IgD-negative memory B cell (primary cell): Measurements from ENCODE around the gene GPX4. TPM values are rescaled to one million over a fixed set of nuclear protein-coding genes. Genes with fewer than 3 reads are reported as not detected.

Experiments used
- polyA plus RNA-seq: library from polyadenylated mRNA; unstranded; fragments of 300-500 nt; fragmentation: Illumina TruSeq; gene quantifications from one replicate; pipeline ENCODE4 v1.2.3, GENCODE V29; 2021

The GPX4 gene
- polyA plus RNA-seq, 1 donor from 2014 or later, result 460 TPM

Other genes with a start within 250 kb of the GPX4 start
- gene CFD, start 244.3 kb upstream of the GPX4 start, polyA plus RNA-seq, result 6.3 TPM
- gene MED16, start 210.8 kb upstream of the GPX4 start, polyA plus RNA-seq, result 138 TPM
- gene RNU6-9, start 210.5 kb upstream of the GPX4 start, polyA plus RNA-seq, result not detected
- 322 TPM for gene R3HDM4, start 190.8 kb upstream of the GPX4 start, polyA plus RNA-seq
- 3.9 TPM for gene KISS1R, start 186.7 kb upstream of the GPX4 start, polyA plus RNA-seq
- 4.2 TPM for gene ARID3A, start 178.0 kb upstream of the GPX4 start, polyA plus RNA-seq
- 53.4 TPM for gene WDR18, start 119.6 kb upstream of the GPX4 start, polyA plus RNA-seq
- not detected for gene GRIN3B, start 103.6 kb upstream of the GPX4 start, polyA plus RNA-seq
- 82.6 TPM for gene TMEM259, start 82.9 kb upstream of the GPX4 start, polyA plus RNA-seq
- not detected for gene RNU6-2, start 82.5 kb upstream of the GPX4 start, polyA plus RNA-seq
- gene CNN2, start 77.4 kb upstream of the GPX4 start, polyA plus RNA-seq, result 596 TPM
- 21.4 TPM for gene ABCA7, start 63.9 kb upstream of the GPX4 start, polyA plus RNA-seq
- gene ARHGAP45, start 36.8 kb upstream of the GPX4 start, polyA plus RNA-seq, result 391 TPM
- gene POLR2E, start 8.6 kb upstream of the GPX4 start, polyA plus RNA-seq, result 237 TPM
- gene SBNO2, start 70.3 kb downstream of the GPX4 start, polyA plus RNA-seq, result 2.1 TPM
- gene STK11, start 101.8 kb downstream of the GPX4 start, polyA plus RNA-seq, result 14.9 TPM
- not detected for gene CBARP, start 134.0 kb downstream of the GPX4 start, polyA plus RNA-seq
- gene ATP5F1D, start 137.8 kb downstream of the GPX4 start, polyA plus RNA-seq, result 339 TPM
- 4.8 TPM for gene MIDN, start 144.6 kb downstream of the GPX4 start, polyA plus RNA-seq
- 377 TPM for gene CIRBP, start 165.3 kb downstream of the GPX4 start, polyA plus RNA-seq
- 115 TPM for gene FAM174C, start 171.5 kb downstream of the GPX4 start, polyA plus RNA-seq
- not detected for gene EFNA2, start 181.9 kb downstream of the GPX4 start, polyA plus RNA-seq